CD14-positive monocyte (primary cell): Measurements from ENCODE around the gene SMYD3. TPM values are rescaled to one million over a fixed set of nuclear protein-coding genes. Genes with fewer than 3 reads are reported as not detected.
"Not testable (repeated sequence)": the region's sequence is repeated elsewhere in the genome, so short reads cannot be mapped to it uniquely, and the experiment has no call there.

ENCODE experiments used
- DNase-seq, 3 donors: peaks; one replicate each; pipeline ENCODE4 v3.0.0-alpha.2; 2011 to 2022
- H2AFZ ChIP-seq: 2 replicates; pipeline ENCODE4 v1.6.0; 2012; ENCODE audit warnings: mild to moderate bottlenecking, low read depth, low read length, inconsistent platforms; ENCODE audit not compliant: insufficient read depth, poor library complexity, severe bottlenecking
- H3K27ac ChIP-seq, 2 donors: 1 replicate in 1 of 2; 2 replicates in 1 of 2; pipeline ENCODE4 v1.5.1; 2012 to 2013; ENCODE audit warnings: low read length in 2 of 2, control low read depth in 1 of 2, inconsistent platforms in 1 of 2, low read depth in 1 of 2, mild to moderate bottlenecking in 1 of 2
- H3K27me3 ChIP-seq, 2 donors: one replicate each; pipeline versions ENCODE4 v1.6.0 to v1.6.1; 2011 to 2013; ENCODE audit warnings: low read length in 2 of 2; ENCODE audit not compliant: control insufficient read depth in 2 of 2, insufficient read depth in 2 of 2
- H3K36me3 ChIP-seq, 2 donors: replicated peaks in 1 of 2; 1 replicate in 1 of 2; 2 replicates in 1 of 2; pipeline versions ENCODE4 v1.5.1 to v1.6.1; 2012 to 2013; ENCODE audit warnings: low read length in 2 of 2, control low read depth in 1 of 2, inconsistent platforms in 1 of 2, mild to moderate bottlenecking in 1 of 2; ENCODE audit not compliant: insufficient read depth in 2 of 2, control insufficient read depth in 1 of 2
- H3K4me1 ChIP-seq, 2 donors: 1 replicate in 1 of 2; 2 replicates in 1 of 2; pipeline versions ENCODE4 v1.5.1 to v1.6.1; 2012 to 2013; ENCODE audit warnings: low read length in 2 of 2, control low read depth in 1 of 2, inconsistent platforms in 1 of 2, mild to moderate bottlenecking in 1 of 2, moderate library complexity in 1 of 2; ENCODE audit not compliant: insufficient read depth in 2 of 2, control insufficient read depth in 1 of 2
- H3K4me2 ChIP-seq: replicated peaks from 2 replicates; pipeline ENCODE3; 2012; ENCODE audit warnings: low read length, moderate library complexity, mild to moderate bottlenecking; ENCODE audit not compliant: poor library complexity, severe bottlenecking; ENCODE audit errors: extremely low read depth
- H3K4me3 ChIP-seq, 3 experiments: fragments of 200-600 bp in 1 of 3; sonication (generic) in 1 of 3; replicated peaks in 1 of 3; 1 replicate in 2 of 3; 2 replicates in 1 of 3; pipeline ENCODE4 v1.5.1; 2011 to 2013; ENCODE audit warnings: low read length in 3 of 3, mild to moderate bottlenecking in 3 of 3, control low read depth in 2 of 3, low read depth in 2 of 3, inconsistent platforms in 1 of 3, moderate library complexity in 1 of 3
- H3K79me2 ChIP-seq: 2 replicates; pipeline ENCODE4 v1.6.0; 2012; ENCODE audit warnings: mild to moderate bottlenecking, control low read depth, inconsistent platforms, low read length, moderate library complexity; ENCODE audit not compliant: insufficient read depth
- H3K9ac ChIP-seq: 2 replicates; pipeline ENCODE4 v1.6.0; 2017; ENCODE audit warnings: low read length, mild to moderate bottlenecking; ENCODE audit not compliant: insufficient read depth, poor library complexity, severe bottlenecking
- H3K9me3 ChIP-seq, 2 donors: replicated peaks in 1 of 2; 1 replicate in 1 of 2; 2 replicates in 1 of 2; pipeline versions ENCODE4 v1.5.1 to v1.6.1; 2012 to 2013; ENCODE audit warnings: low read length in 2 of 2, control low read depth in 1 of 2; ENCODE audit not compliant: control insufficient read depth in 1 of 2, insufficient read depth in 1 of 2
- H4K20me1 ChIP-seq: 2 replicates; pipeline ENCODE4 v1.6.0; 2012; ENCODE audit warnings: mild to moderate bottlenecking, low read length, control low read depth, moderate library complexity; ENCODE audit not compliant: insufficient read depth
- H3K27ac Mint-ChIP-seq, 7 donors: one replicate each; pipeline ENCODE4 v1.8.0; 2020; ENCODE audit warnings: mild to moderate bottlenecking in 7 of 7, mixed read lengths in 7 of 7, moderate library complexity in 6 of 7, inconsistent platforms in 2 of 7
- H3K27me3 Mint-ChIP-seq, 3 donors: one replicate each; pipeline ENCODE4 v1.8.0; 2021 to 2022; ENCODE audit warnings: low read depth in 3 of 3, mild to moderate bottlenecking in 3 of 3, mixed read lengths in 3 of 3, moderate library complexity in 3 of 3, inconsistent platforms in 1 of 3
- H3K36me3 Mint-ChIP-seq, 2 donors: one replicate each; pipeline ENCODE4 v1.8.0; 2020; ENCODE audit warnings: mixed read lengths in 2 of 2, inconsistent platforms in 1 of 2, mild to moderate bottlenecking in 1 of 2
- H3K4me1 Mint-ChIP-seq: one replicate; pipeline ENCODE4 v1.8.0; 2020; ENCODE audit warnings: mild to moderate bottlenecking, mixed read lengths
- H3K4me3 Mint-ChIP-seq, 2 donors: one replicate each; pipeline ENCODE4 v1.8.0; 2020; ENCODE audit warnings: mild to moderate bottlenecking in 2 of 2, mixed read lengths in 2 of 2, moderate library complexity in 1 of 2
- H3K9me3 Mint-ChIP-seq, 7 donors: one replicate each; pipeline ENCODE4 v1.8.0; 2020 to 2022; ENCODE audit warnings: mixed read lengths in 7 of 7, mild to moderate bottlenecking in 6 of 7, moderate library complexity in 6 of 7, inconsistent platforms in 2 of 7
- CTCF ChIP-seq: fragments of 200-600 bp; IDR thresholded peaks from one replicate; pipeline ENCODE4 v1.8.0; 2022; ENCODE audit warnings: antibody characterized with exemption, mild to moderate bottlenecking
- WGBS: methylation state at CpG from one replicate; pipeline ENCODE4 v1.1.5; 2013; ENCODE audit warnings: missing lambda C conversion rate; ENCODE audit not compliant: insufficient coverage; 5-methylcytosine and 5-hydroxymethylcytosine counted together
- intact Hi-C, 2 donors: fragments of 100-400 bp; cut with micrococcal nuclease; formaldehyde crosslinking; loops; one replicate each; pipeline versions ENCODE4 v1.15.0 to v1.15.1; 2023
- polyA plus RNA-seq, 3 donors: library from polyadenylated mRNA; depleted of rRNA in 1 of 3; unstranded in 2 of 3; stranded (reverse) in 1 of 3; fragments of 300-500 nt in 2 of 3; fragments of >200 nt in 1 of 3; fragmentation: Illumina TruSeq in 2 of 3; gene quantifications; 1 replicate in 2 of 3; 2 replicates in 1 of 3; pipeline ENCODE4 v1.2.3, GENCODE V29; 2012 to 2021

The SMYD3 gene
- polyA plus RNA-seq, 3 donors = 2.7 to 8.4 (median 4.0) TPM

- H3K36me3 Mint-ChIP-seq = peaks cover 0 to 4% of the 10 kb centered on the region in 2 donors
- H3K4me3 ChIP-seq = no peak overlapping the region
- no peaks in the 10 kb centered on the region for H3K27me3 ChIP-seq
- no peak overlapping the region for H3K27ac ChIP-seq
- H3K9ac ChIP-seq = no peak overlapping the region
- H3K27ac Mint-ChIP-seq = no peak overlapping the region
- intact Hi-C loops = no loop called here
- no peaks in the 10 kb centered on the region for H4K20me1 ChIP-seq
- peaks cover 0 to 1% (median 0%) of the 10 kb centered on the region in 3 donors for H3K27me3 Mint-ChIP-seq
- no peak for TF ChIP-seq CTCF
- H3K79me2 ChIP-seq = no peaks in the 10 kb centered on the region
- no peaks in the 10 kb centered on the region for H3K36me3 ChIP-seq
- H3K4me1 Mint-ChIP-seq = peaks cover 22% of the 10 kb centered on the region
- WGBS = no CpG with 5 or more reads among the region's 2 CpGs
- H3K4me1 ChIP-seq = no peaks in the 10 kb centered on the region
- DNase-seq = no peak
- no peaks in the 10 kb centered on the region for H3K9me3 ChIP-seq
- H3K9me3 Mint-ChIP-seq = no peaks in the 10 kb centered on the region
- H3K4me2 ChIP-seq = no peak overlapping the region
- H2AFZ ChIP-seq = no peak overlapping the region
- H3K4me3 Mint-ChIP-seq = no peak overlapping the region
Observed at GRCh38 chr1:246074421-246074820, 432.7 kb downstream of the SMYD3 start.

- no peaks in the 10 kb centered on the region for H3K79me2 ChIP-seq
- no peak overlapping the region for H3K9ac ChIP-seq
- Mint-ChIP-seq H3K9me3 (no peaks in the 10 kb centered on the region), H3K27me3 (peaks cover 0 to 1% (median 0%) of the 10 kb centered on the region in 3 donors), H3K4me1 (peaks cover 23% of the 10 kb centered on the region), H3K4me3 (no peak overlapping the region), H3K27ac (no peak overlapping the region), H3K36me3 (peaks cover 0 to 4% of the 10 kb centered on the region in 2 donors)
- H3K4me1 ChIP-seq = peaks cover 6 to 9% of the 10 kb centered on the region in 2 donors
- H3K27ac ChIP-seq = no peak overlapping the region
- H3K36me3 ChIP-seq = no peaks in the 10 kb centered on the region
- intact Hi-C loops = no loop called here
- no peak overlapping the region for H3K4me3 ChIP-seq
- no peaks in the 10 kb centered on the region for H3K27me3 ChIP-seq
- no peak for DNase-seq
- H3K9me3 ChIP-seq = no peaks in the 10 kb centered on the region
- no peaks in the 10 kb centered on the region for H4K20me1 ChIP-seq
- 100% methylated on average over 3 of the region's 5 CpGs for WGBS
- no peak for TF ChIP-seq CTCF
- H2AFZ ChIP-seq = no peak overlapping the region
- H3K4me2 ChIP-seq = no peak overlapping the region
Observed at GRCh38 chr1:246072456-246072955, 434.6 kb downstream of the SMYD3 start.

GRCh38 chr1:246071981-246072380 is 435.1 kb downstream of the SMYD3 start:
- H3K36me3 Mint-ChIP-seq, H2AFZ ChIP-seq, H3K4me3 Mint-ChIP-seq, H3K4me2 ChIP-seq, H3K27me3 Mint-ChIP-seq, H3K27me3 ChIP-seq, H3K9ac ChIP-seq, DNase-seq, H3K36me3 ChIP-seq, intact Hi-C loops, H3K79me2 ChIP-seq, H4K20me1 ChIP-seq, H3K9me3 ChIP-seq, H3K4me3 ChIP-seq, H3K9me3 Mint-ChIP-seq, H3K27ac ChIP-seq: not testable (repeated sequence)
- peaks cover 27% of the 10 kb centered on the region for H3K4me1 Mint-ChIP-seq
- WGBS = 55% methylated on average over 8 of the region's 15 CpGs
- H3K27ac Mint-ChIP-seq = peak overlapping the region in 1 of 7 donors; percentile 45
- peaks cover 9 to 13% of the 10 kb centered on the region in 2 donors for H3K4me1 ChIP-seq
